ENCODE measurements around the gene GPR179.

GPR179 gene

GRCh38 chr17:38342886-38343607, 709 bp downstream of the GPR179 start:
- DNase-seq: no peak

- no peak for DNase-seq
Observed at GRCh38 chr17:38341035-38341721, 2.6 kb downstream of the GPR179 start.

- no peak for DNase-seq
Observed at GRCh38 chr17:38339891-38340290, 3.9 kb downstream of the GPR179 start.

- no peak for DNase-seq
Observed at GRCh38 chr17:38338535-38338934, 5.2 kb downstream of the GPR179 start.

GRCh38 chr17:38338053-38338452, 5.7 kb downstream of the GPR179 start:
- DNase-seq: no peak

GRCh38 chr17:38336838-38337237, 6.9 kb downstream of the GPR179 start:
- no peak for DNase-seq

GRCh38 chr17:38334480-38335364, 9.0 kb downstream of the GPR179 start:
- no peak for DNase-seq

- DNase-seq: no peak
Observed at GRCh38 chr17:38333635-38334295, 10.0 kb downstream of the GPR179 start.

- DNase-seq: no peak
Observed at GRCh38 chr17:38332735-38333134, 11.0 kb downstream of the GPR179 start.

- no peak for DNase-seq
Observed at GRCh38 chr17:38330941-38331411, 12.8 kb downstream of the GPR179 start.

GRCh38 chr17:38329808-38330730, 13.7 kb downstream of the GPR179 start:
- no peak for DNase-seq

- DNase-seq: no peak
Observed at GRCh38 chr17:38329284-38329683, 14.5 kb downstream of the GPR179 start.

- DNase-seq: no peak
Observed at GRCh38 chr17:38328620-38329019, 15.1 kb downstream of the GPR179 start.

- DNase-seq: no peak
Observed at GRCh38 chr17:38327936-38328335, 15.8 kb downstream of the GPR179 start.

- no peak for DNase-seq
Observed at GRCh38 chr17:38326996-38327792, 16.6 kb downstream of the GPR179 start.

GRCh38 chr17:38325221-38325851, 18.4 kb downstream of the GPR179 start:
- DNase-seq: no peak

GRCh38 chr17:38324772-38325171, 19.0 kb downstream of the GPR179 start:
- DNase-seq: no peak

GRCh38 chr17:38324141-38324697, 19.5 kb downstream of the GPR179 start:
- no peak for DNase-seq

- DNase-seq: no peak
Observed at GRCh38 chr17:38322897-38323296, 20.9 kb downstream of the GPR179 start.
